ENCODE results near the gene CST1.

CST1 gene

DNA sequence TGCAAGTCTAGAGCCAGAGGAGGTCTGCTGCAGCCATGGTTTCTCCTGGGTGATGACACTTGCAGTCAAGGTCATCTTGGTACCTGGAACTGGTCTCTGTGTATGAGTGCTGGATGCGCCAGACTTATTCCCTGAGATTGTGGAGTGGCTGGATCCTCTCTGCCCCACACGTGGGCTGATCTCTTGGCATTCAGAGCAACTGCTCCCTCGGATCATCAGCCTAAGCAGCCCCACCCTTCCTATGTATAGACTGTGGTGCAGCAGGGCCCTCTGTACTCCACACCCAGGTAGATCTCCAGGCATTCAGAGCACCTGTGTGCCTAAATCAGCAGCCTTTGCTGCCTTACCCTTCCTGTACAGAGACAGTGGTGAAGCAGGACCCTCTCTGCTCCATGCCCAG, 49.8 kb downstream of the CST1 start:
- no peak for DNase-seq

DNA sequence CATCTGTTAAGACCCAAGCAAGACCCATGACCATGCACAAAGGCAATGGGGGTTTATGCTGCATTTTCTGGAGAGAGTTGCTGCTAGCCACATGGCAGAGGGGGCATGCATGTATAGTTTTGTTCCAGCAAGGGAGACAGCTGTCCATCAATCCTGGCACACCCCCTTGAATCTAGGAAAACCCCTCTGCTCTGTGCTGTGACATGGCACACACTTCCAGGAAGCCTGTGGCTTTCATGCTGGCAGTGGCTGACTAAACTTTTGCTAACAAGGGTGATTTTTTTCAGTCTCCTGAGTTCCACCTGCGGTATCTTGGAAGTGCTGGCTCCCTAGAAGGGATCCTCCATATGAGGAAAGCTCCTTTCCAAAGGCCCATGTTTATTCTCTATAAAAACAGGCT, 52.8 kb downstream of the CST1 start:
- DNase-seq = no peak
